22Rv1 (cell line): ENCODE results near the gene GPR176.

Experiments used
- CTCF ChIP-seq: fragments of 450-650 bp; IDR thresholded peaks from 2 replicates; pipeline ENCODE4 v1.5.1; 2017; ENCODE audit warnings: mild to moderate bottlenecking
- ZFX ChIP-seq: fragments of 450-650 bp; IDR thresholded peaks from 2 replicates; pipeline ENCODE4 v1.6.1; 2017; ENCODE audit warnings: antibody characterized with exemption, borderline replicate concordance

- TF ChIP-seq CTCF = no peak
- TF ChIP-seq ZFX = no peak
Observed at GRCh38 chr15:39782441-39783138, 137.5 kb downstream of the GPR176 start, which contains the start of gene FSIP1.
